PC-3 (cell line): ENCODE results near the gene IL6ST. TPM values are rescaled to one million over a fixed set of nuclear protein-coding genes. Genes with fewer than 3 reads are reported as not detected.

Experiments used
- ATAC-seq: fragments of 200-7000 bp; cut with Tn5 transposase; 2 replicates; pipeline ENCODE4 v1.9.1; 2020; ENCODE audit warnings: mild to moderate bottlenecking, moderate library complexity
- BruUV-seq: library from RNA; stranded (reverse); fragments of 400-500 nt; replicated peaks from 2 replicates; lab custom pipeline; 2021; lab: Mats Ljungman, UMichigan
- CTCF ChIA-PET: fragments of 300-600 bp; sonication (Branson Sonifier 250); formaldehyde crosslinking; loops from one replicate; lab custom pipeline; 2022; ENCODE audit warnings: antibody characterized with exemption; lab: Charles Lee
- POLR2A ChIA-PET: fragments of 300-600 bp; sonication (Branson Sonifier 250); formaldehyde crosslinking; loops from one replicate; lab custom pipeline; 2022; ENCODE audit warnings: antibody characterized with exemption; ENCODE audit not compliant: unreplicated experiment; lab: Charles Lee
- DNase-seq: peaks from one replicate; pipeline ENCODE4 v3.0.0-alpha.2; 2015
- H2AFZ ChIP-seq: fragments of 300-600 bp; sonication (generic); 2 replicates; pipeline ENCODE4 v1.6.0; 2016; ENCODE audit warnings: antibody characterized with exemption, low read length
- H3F3A ChIP-seq: fragments of 300-600 bp; sonication (generic); one replicate; pipeline ENCODE4 v1.6.0; 2017; ENCODE audit warnings: antibody characterized with exemption, low read length, control low read depth, mild to moderate bottlenecking; ENCODE audit not compliant: unreplicated experiment
- H3K27ac ChIP-seq: fragments of 300-600 bp; sonication (generic); 2 replicates; pipeline ENCODE4 v1.5.1; 2016; ENCODE audit warnings: mild to moderate bottlenecking, low read length
- H3K27me3 ChIP-seq: fragments of 300-600 bp; sonication (generic); 2 replicates; pipeline ENCODE4 v1.6.1; 2016; ENCODE audit warnings: low read length, mixed read lengths
- H3K36me3 ChIP-seq: fragments of 300-600 bp; sonication (generic); 2 replicates; pipeline ENCODE4 v1.6.1; 2016; ENCODE audit warnings: low read depth, mixed run types, low read length, mixed read lengths
- H3K4me1 ChIP-seq: fragments of 300-600 bp; sonication (generic); 2 replicates; pipeline ENCODE4 v1.5.1; 2016; ENCODE audit warnings: low read length; ENCODE audit not compliant: insufficient read depth
- H3K4me2 ChIP-seq: fragments of 300-600 bp; sonication (generic); 2 replicates; pipeline ENCODE4 v1.6.0; 2016; ENCODE audit warnings: low read length
- H3K4me3 ChIP-seq: fragments of 300-600 bp; sonication (generic); 2 replicates; pipeline ENCODE4 v1.5.1; 2016; ENCODE audit warnings: mild to moderate bottlenecking, low read length, mixed read lengths
- H3K79me2 ChIP-seq: fragments of 300-600 bp; sonication (generic); 2 replicates; pipeline ENCODE4 v1.6.1; 2017; ENCODE audit warnings: low read length, mixed read lengths
- H3K9ac ChIP-seq: fragments of 300-600 bp; sonication (generic); 2 replicates; pipeline ENCODE4 v1.6.0; 2016; ENCODE audit warnings: mild to moderate bottlenecking, low read length
- H3K9me2 ChIP-seq: fragments of 300-600 bp; sonication (generic); replicated peaks from 2 replicates; pipeline ENCODE4 v1.6.1; 2016; ENCODE audit warnings: mixed run types, low read length, mixed read lengths
- H3K9me3 ChIP-seq: fragments of 300-600 bp; sonication (generic); 2 replicates; pipeline ENCODE4 v1.6.1; 2016; ENCODE audit warnings: low read length, mixed read lengths
- H4K20me1 ChIP-seq: fragments of 300-600 bp; sonication (generic); 2 replicates; pipeline ENCODE4 v1.6.1; 2016; ENCODE audit warnings: low read length, mixed read lengths
- CTCF ChIP-seq: fragments of 300-600 bp; sonication (generic); conservative IDR thresholded peaks from 2 replicates; pipeline ENCODE4 v1.5.1; 2017; ENCODE audit warnings: antibody characterized with exemption, low read depth, mild to moderate bottlenecking, low read length
- EZH2 ChIP-seq: fragments of 300-600 bp; sonication (generic); IDR thresholded peaks from one replicate; pipeline ENCODE4 v1.6.1; 2017; ENCODE audit warnings: antibody characterized with exemption, mild to moderate bottlenecking, low read length; ENCODE audit not compliant: unreplicated experiment
- EZH2phosphoT487 ChIP-seq: fragments of 300-600 bp; sonication (generic); IDR thresholded peaks from 2 replicates; pipeline ENCODE4 v1.6.1; 2018; ENCODE audit warnings: mild to moderate bottlenecking, antibody characterized with exemption, low read length, borderline replicate concordance
- intact Hi-C: fragments of 100-400 bp; cut with micrococcal nuclease; formaldehyde crosslinking; loops from 2 replicates; pipeline ENCODE4 v1.9.0; 2023
- total RNA-seq: library from RNA; depleted of rRNA; stranded (reverse); fragments of >200 nt; gene quantifications from 2 replicates; pipeline ENCODE4 v1.2.3, GENCODE V29; 2014

The IL6ST gene
- total RNA-seq, 1 experiment from 2014 or later, result 28.0 TPM

DNA sequence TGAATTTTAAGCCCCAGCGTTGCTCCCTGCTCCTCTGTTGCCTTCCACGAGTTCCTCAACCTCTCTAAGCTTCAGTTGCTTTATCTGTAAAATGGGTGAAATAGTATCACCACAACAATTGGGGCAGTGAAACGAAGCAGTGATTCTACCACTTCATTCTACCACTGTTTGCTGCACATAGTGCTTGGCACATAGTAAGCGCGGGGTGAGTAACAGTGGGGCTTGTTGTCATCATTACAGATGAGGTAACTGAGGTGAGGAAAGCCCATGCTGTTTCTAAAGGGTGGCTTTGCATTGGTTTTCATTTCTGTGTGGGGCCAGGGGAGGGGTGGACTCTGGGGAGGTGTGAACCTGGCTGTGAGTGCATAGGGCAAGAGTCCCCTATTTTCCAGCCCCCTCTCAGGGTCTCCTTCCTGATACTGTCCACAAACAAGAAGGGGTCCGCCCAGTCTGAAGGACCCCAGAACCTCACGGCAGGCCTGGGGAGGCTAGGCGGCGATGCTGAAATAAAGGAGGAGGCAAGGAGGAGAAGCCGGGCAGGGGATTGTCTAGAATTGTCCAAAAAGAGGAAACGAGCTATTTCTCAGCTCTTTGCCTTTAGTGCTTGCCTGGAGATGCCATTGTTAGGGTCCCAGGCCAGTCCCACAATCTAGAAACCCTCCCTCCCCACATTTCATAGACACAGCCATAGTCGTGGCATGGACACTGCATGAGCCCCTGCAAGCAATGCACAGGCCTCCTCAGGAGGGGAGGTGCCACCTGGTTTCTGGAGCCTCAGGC, 65.6 kb downstream of the IL6ST start:
- ChIA-PET CTCF (no interaction called here), POLR2A (no interaction called here)
- Histone ChIP-seq H3K9ac (no peak overlapping the region), H3K27me3 (no peaks in the 10 kb centered on the region), H3K27ac (no peak overlapping the region), H3K36me3 (no peaks in the 10 kb centered on the region), H3K4me1 (no peaks in the 10 kb centered on the region), H3K4me2 (no peak overlapping the region), H4K20me1 (no peaks in the 10 kb centered on the region), H2AFZ (no peak overlapping the region), H3K4me3 (no peak overlapping the region), H3K9me3 (no peaks in the 10 kb centered on the region), H3F3A (no peaks in the 10 kb centered on the region), H3K9me2 (no peaks in the 10 kb centered on the region), H3K79me2 (no peaks in the 10 kb centered on the region)
- intact Hi-C loops, result loop anchor here (10.0 kb wide), 1 partner anchor 524 kb away; no protein-coding TSS in a partner anchor
- ATAC-seq (no peak), DNase-seq (no peak)
- no TSS peak for BruUV-seq
- TF ChIP-seq EZH2phosphoT487, result no peak
- TF ChIP-seq EZH2, result no peak
- no peak for TF ChIP-seq CTCF

DNA sequence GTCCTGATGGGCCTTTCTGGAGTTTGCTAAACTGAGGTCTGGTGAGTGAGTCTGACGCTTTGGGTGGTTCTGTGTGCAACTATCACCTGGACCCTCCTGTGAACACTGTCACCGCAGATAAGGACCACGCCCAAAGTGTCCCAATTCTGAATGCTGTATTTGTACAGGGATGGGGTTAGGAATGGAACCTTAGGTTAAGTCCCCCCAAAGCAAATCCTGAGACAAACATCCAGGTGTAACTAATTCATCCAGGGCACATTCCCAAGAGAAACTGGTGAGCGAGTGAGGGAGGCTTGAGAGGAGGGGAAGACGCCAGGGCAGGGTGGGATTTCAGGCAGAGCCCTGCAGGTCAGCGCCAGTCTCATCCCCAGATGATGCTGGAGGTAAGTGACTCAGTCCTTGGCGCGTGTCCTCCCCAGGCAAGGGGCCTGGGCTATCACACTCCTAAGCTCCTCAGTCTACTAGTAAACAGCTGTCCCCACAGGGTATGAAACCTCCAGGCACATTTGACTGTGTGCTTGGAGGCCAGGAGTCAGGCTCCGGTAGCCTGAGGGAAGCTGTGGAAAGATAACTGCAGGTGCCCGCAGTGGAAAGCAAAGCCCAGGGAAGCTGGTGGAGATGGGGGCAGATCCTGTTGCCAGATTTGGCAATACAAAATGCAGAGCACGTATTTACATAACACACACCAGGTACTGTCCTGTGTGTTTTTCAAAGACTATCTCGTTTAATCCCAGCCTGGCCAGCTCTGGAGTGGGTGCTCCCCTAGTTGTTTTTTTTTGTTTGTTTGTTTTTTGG, 66.7 kb downstream of the IL6ST start:
- no peaks in the 10 kb centered on the region for H3K9me3 ChIP-seq
- no peaks in the 10 kb centered on the region for H3K9me2 ChIP-seq
- CTCF ChIA-PET, result no interaction called here
- H3K4me1 ChIP-seq, result peaks cover 6% of the 10 kb centered on the region; the same call in 1 of the 2 replicates
- no peak overlapping the region for H3K9ac ChIP-seq
- no TSS peak for BruUV-seq
- no peak overlapping the region for H3K27ac ChIP-seq
- H4K20me1 ChIP-seq, result no peaks in the 10 kb centered on the region
- TF ChIP-seq EZH2phosphoT487, result no peak
- TF ChIP-seq CTCF, result no peak
- TF ChIP-seq EZH2, result no peak
- intact Hi-C loops, result loop anchor here (10.0 kb wide), 1 partner anchor 523 kb away; no protein-coding TSS in a partner anchor
- no peaks in the 10 kb centered on the region for H3K79me2 ChIP-seq
- H2AFZ ChIP-seq, result no peak overlapping the region
- H3F3A ChIP-seq, result no peaks in the 10 kb centered on the region
- no peak overlapping the region for H3K4me3 ChIP-seq
- H3K27me3 ChIP-seq, result no peaks in the 10 kb centered on the region
- no peak overlapping the region for H3K4me2 ChIP-seq
- POLR2A ChIA-PET, result no interaction called here
- H3K36me3 ChIP-seq, result no peaks in the 10 kb centered on the region
- ATAC-seq, result no peak
- no peak for DNase-seq
